ENCODE results near the gene BRMS1L.
A peak's percentile ranks its signal among the peaks of the same experiment; 100 is the strongest.

Gene BRMS1L

GRCh38 chr14:35865611-35866324, 39.6 kb downstream of the BRMS1L start:
- DNase-seq (ENCODE audit: low read depth) = no peak

GRCh38 chr14:35866595-35867279, 40.6 kb downstream of the BRMS1L start:
- no peak for DNase-seq (ENCODE audit: low read depth)

- DNase-seq (ENCODE audit: low read depth) = no peak
These were observed 41.1 kb downstream of the BRMS1L start for GRCh38 chr14:35867280-35867629.

DNA sequence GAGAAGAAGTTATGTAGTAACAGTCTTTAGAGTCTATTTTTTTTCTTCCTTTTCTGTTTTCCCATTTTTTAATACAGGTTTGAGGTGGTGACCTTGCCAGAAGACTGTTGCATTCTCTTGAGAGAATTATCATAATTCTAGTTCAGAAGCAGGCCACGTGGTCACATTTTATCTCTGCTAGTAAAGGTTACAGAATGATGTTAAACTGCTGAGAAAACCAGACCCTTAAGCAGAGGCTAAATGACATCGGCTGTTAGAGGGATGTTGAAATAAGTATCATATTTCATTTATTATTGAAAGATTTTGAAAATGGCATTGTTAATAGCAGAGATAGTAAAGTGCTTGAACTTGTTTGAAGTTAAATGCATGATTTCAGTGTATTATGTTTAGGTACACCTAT, 49.2 kb downstream of the BRMS1L start:
- no peak for DNase-seq (ENCODE audit: low read depth)

DNA sequence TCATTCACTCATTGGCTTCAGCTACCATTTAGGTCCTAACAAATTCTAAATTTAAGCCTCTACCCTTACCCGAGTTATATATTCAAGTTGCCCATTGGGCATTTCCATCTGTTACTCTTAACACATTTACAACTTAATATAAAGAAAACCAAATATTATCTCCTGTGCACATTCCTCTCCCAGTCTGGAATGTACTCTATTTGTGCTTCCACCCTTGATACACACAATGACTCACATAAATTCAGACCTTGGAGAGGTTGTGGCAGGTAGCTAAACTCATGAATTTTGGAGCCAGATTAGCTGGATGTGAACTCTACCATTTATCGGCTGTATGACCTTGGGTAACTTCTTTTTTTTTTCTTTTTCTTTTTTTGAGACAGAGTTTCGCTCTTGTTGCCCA, 51.1 kb downstream of the BRMS1L start:
- DNase-seq (ENCODE audit: low read depth) = no peak

GRCh38 chr14:35878272-35879150, 52.4 kb downstream of the BRMS1L start:
- DNase-seq (ENCODE audit: low read depth) = peak; percentile 74

GRCh38 chr14:35879151-35879648, 53.1 kb downstream of the BRMS1L start:
- DNase-seq (ENCODE audit: low read depth) = no peak

GRCh38 chr14:35879654-35880249, 53.6 kb downstream of the BRMS1L start:
- no peak for DNase-seq (ENCODE audit: low read depth)

- DNase-seq (ENCODE audit: low read depth) = no peak
These were observed 55.1 kb downstream of the BRMS1L start for GRCh38 chr14:35881280-35881679.

- DNase-seq (ENCODE audit: low read depth) = no peak
These were observed 57.6 kb downstream of the BRMS1L start for GRCh38 chr14:35883677-35884293.

- no peak for DNase-seq (ENCODE audit: low read depth)
These were observed 64.2 kb downstream of the BRMS1L start for GRCh38 chr14:35890308-35890707.

DNA sequence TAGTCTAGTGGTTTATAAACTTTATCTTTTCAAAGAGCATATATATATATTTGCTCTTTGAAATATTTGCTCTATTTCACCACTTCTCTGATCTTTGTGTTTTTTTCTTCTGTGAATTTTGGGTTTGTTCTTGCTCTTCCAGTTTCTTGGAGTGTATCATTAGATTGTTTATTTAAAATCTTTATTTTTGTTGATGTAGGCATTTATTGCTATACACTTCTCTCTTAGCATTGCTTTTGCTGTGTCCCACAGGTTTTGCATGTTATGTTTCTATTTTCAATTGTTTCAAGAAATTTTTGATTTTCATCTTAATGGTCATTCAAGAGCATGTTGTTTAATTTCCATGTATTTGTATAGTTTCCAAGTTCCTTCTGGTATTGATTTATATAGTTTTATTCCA, 69.1 kb downstream of the BRMS1L start:
- DNase-seq (ENCODE audit: low read depth) = no peak

DNA sequence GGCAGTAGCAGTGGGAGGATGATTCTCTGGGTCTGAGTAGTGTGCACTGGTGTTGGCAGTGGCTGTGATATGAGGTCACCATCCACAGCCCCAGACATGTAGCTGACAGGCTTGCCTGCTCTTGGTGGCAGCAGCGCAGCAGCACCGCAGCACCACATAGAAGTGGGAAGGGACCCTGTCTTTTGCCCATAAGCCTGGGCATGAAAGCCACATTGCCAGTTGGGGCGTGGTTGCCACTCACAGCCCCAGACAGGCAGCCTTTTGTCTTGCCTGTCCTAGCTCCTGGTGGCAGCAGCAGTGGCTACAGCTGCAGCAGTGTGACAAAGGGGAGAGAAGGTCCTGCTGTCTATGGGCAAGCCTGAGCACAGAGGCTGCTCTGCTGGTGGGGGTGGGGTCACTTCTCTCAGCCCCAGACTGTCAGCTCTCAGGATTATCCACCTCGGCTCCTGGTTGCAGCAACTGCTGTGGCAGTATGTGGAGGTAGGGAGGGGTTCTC, 71.5 kb downstream of the BRMS1L start:
- no peak for DNase-seq (ENCODE audit: low read depth)

DNA sequence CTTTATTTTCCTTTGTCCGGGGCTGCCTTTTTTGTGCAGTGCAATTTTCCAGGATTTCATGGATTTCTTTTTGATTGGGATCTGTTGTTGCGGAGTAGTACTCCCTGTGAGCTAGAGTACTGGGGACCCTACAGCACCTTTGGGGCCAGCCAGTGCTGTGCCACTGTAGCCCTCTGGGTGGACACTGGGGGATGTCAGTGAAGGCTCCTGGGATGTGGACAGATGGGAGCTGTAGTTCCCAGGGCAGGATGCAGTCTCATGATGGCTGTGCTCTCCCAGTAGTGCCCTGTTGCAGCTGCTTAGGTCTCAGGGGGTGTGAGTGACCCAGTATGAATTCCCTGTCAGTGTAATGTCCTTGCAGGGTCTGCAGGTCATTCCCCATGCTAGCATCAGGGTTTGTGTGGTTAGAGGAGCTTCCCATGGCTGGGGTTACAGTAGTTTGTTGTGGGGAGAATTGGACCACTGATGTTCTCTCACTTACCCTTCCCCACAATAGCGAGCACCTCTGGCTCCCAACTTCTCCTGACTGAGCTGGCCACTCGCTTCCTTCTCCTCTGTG, 72.2 kb downstream of the BRMS1L start:
- DNase-seq (ENCODE audit: low read depth) = no peak

- DNase-seq (ENCODE audit: low read depth) = no peak
These were observed 74.6 kb downstream of the BRMS1L start for GRCh38 chr14:35900741-35901140.

DNA sequence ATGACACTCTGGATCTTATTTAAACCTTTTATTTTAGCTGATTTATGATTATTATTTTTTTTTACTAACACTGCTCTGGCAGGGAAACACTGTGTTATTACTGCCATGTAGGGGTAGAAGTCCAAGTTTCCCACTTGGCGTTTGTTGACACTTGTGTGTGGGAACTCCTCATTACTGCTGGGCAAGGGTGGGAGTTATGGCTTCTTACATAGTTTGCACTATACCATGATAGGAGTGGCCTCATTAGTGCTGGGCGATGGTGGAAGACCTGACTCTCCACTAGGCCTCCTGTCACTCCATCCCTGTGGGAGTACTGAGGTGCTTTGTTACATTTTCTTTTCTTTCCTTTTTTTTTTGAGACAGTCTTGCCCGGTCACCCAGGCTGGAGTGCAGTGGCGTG, 83.5 kb downstream of the BRMS1L start:
- no peak for DNase-seq (ENCODE audit: low read depth)

- DNase-seq (ENCODE audit: low read depth) = no peak
These were observed 84.1 kb downstream of the BRMS1L start for GRCh38 chr14:35910191-35910590.

DNA sequence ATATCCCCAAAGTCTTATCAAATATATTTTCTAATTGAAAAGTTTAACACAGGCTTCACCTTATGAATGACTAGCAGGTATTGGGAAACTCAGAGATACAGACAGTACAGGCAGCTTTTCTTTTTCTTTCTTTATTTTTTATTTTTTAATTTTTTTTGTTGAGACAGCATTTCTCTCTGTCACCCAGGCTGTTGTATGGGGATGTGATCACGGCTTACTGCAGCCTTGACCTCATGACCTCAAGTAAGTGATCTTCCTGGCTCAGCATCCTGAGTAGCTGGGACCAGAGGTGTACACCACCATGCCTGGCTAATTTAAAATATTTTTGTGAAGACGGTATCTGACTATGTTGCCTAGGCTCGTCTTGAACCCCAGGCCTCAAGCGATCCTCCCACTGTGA, 85.0 kb downstream of the BRMS1L start:
- no peak for DNase-seq (ENCODE audit: low read depth)

DNA sequence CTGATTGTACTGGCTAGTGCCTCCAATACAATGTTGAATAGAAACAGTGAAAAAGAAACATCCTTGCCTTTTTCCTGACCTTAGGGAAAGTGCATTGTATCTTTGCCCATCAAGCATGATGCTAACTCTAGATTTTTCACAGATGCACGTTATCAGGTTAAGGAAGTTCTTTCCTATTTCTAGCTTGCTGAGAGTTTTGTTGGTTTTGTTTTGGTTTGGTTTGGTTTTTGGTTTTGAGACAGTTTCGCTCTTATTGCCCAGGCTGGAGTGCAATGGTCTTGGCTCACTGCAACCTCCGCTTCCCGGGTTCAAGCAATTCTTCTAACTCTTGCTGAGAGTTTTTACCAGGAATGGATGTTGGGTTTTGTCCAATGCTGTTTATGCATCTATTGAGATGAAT, 89.0 kb downstream of the BRMS1L start:
- DNase-seq (ENCODE audit: low read depth) = no peak

DNA sequence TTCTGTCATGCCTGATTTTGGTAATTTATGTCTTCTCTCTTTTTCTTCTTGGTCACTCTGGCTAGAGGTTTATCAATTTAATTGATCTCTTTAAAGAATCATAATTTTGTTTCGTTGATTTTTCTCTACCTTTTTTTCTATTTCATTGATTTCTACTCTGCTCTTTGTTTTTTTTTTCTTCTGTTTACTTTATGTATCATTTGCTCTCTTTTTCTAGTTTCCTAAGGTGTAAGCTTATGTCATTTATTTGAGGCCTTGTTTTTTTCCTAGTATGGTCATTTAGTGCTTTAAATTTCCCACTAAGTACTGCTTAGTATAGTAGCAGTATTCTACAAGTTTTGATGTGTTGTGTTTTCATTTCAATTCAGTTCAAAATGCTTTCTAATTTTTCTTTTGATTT, 89.6 kb downstream of the BRMS1L start:
- no peak for DNase-seq (ENCODE audit: low read depth)

Data from fibroblast of the conjunctiva (primary cell).